Activated CD8-positive, alpha-beta memory T cell treated with anti-CD3 and anti-CD28 coated beads for 48 hours (primary cell): ENCODE results near the gene TRIO.
"Not testable (repeated sequence)": the region's sequence is repeated elsewhere in the genome, so short reads cannot be mapped to it uniquely, and the experiment has no call there.

Source experiments
- DNase-seq, 3 experiments: peaks; one replicate each; pipeline ENCODE4 v3.0.0-alpha.2; 2020; ENCODE audit warnings: low read depth in 2 of 3, low spot score in 2 of 3

Gene TRIO

DNA sequence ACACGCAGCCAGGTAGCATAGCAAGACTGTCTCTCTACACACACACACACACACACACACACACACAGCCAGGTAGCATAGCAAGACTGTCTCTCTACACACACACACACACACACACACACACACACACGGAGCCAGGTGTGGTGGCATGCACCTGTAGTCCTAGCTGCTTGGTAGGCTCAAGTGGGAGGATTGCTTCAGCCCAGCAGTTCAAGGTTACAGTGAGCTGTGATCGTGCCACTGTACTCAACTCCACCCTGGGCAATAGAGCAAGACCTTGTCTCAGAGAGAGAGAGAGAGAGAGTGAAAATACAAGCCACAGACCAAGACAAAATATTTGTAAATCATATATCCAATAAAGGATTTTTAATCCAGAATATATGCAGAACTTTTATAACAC, 64.3 kb downstream of the TRIO start:
- not testable (repeated sequence) for DNase-seq

- DNase-seq: no peak
Measured at GRCh38 chr5:14208071-14209021, 65.2 kb downstream of the TRIO start.

DNA sequence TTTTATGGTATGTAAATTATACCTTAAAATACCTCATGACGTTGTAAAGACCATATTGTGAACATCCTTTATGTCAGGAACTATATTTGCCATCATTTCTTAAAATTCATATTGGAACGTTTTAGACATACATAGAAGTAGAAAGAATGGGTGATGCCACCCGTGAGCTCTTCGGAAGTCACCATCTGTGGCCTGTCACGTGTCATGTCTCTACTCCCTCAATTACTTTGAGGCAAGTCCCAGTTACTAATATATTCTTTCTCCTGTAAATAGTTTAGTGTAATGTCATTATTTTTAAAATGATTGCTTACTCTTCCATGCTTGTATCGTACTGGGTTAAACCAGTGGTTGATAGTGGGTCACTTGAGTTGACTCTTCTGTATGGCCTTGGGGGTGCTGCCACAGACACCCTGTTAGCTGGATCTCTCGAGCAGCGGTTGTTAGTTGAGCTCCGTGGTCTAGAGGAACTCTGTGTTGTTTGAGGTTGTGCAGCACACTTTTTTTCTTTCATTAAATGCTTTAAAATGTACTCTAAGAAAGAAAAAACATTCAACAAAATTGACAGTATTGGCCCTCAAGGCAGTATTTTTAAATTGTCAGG, 66.2 kb downstream of the TRIO start:
- no peak for DNase-seq

GRCh38 chr5:14209836-14210235, 66.7 kb downstream of the TRIO start:
- DNase-seq: no peak

DNA sequence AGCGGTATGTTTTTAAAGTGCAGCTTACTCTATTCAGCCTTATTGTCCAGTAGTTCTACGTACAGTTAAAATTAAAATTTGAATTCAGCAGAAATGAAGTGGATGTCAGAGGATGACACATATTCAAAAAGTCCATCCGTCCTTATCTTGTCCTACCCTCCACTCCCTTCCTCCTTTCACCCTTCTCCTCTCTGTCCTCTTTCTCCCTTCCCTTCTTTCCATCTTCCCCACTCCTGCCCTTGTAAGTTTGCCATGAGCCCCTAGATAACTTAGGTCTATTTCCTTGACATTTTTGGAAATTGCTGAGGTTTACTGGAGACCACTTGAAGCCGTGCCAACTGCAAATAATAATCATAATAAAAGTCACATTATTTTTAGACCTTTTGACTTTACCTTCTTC, 67.6 kb downstream of the TRIO start:
- no peak for DNase-seq

- DNase-seq: no peak
Measured at GRCh38 chr5:14211818-14212803, 69.0 kb downstream of the TRIO start.

DNA sequence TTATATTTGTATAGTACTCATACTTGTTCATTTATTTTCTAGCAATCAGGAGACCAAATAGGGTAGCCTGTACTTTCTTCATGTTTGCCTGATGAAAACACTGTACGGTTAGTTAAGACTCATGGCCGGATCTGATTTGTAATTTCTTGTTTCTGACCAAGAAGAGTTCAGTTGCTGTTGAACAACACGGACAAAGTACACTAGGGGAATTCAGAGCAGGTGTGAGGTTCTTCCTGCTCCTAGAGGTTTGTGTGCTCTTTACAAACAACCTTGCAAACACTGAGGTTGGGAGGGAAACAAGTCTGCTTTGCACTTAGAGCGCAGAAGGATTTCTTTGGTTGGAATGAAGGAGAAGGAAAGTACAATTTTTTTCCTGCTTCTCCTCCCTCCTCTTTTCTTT, 69.7 kb downstream of the TRIO start:
- DNase-seq: no peak

- no peak for DNase-seq
Measured at GRCh38 chr5:14213253-14213652, 70.1 kb downstream of the TRIO start.

GRCh38 chr5:14213813-14214585, 70.9 kb downstream of the TRIO start:
- no peak for DNase-seq

GRCh38 chr5:14215901-14216300, 72.8 kb downstream of the TRIO start:
- no peak for DNase-seq

GRCh38 chr5:14216372-14216771, 73.2 kb downstream of the TRIO start:
- no peak for DNase-seq

- no peak for DNase-seq
Measured at GRCh38 chr5:14216902-14217301, 73.8 kb downstream of the TRIO start.

- no peak for DNase-seq
Measured at GRCh38 chr5:14217587-14217986, 74.4 kb downstream of the TRIO start.

- no peak for DNase-seq
Measured at GRCh38 chr5:14218011-14218410, 74.9 kb downstream of the TRIO start.

DNA sequence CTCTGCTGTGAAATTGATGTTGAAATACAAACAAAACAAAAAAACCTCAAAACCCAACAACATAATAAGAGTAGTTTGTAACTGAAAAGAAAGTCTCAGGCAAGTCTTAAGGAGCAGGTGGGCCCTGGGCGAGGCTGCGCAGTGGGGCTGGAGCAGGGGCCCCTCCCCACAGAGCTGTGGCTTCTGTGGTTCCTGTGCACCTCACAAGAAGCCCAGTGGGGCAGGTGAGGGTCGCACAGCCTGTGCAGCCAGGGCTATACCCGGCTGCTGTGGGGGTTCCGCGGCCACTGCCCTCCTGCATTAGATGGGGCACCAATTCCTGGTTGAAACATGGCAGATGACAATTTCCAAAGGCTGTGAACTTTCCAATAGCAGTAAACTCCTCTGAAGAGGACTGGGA, 75.3 kb downstream of the TRIO start:
- DNase-seq: no peak

DNA sequence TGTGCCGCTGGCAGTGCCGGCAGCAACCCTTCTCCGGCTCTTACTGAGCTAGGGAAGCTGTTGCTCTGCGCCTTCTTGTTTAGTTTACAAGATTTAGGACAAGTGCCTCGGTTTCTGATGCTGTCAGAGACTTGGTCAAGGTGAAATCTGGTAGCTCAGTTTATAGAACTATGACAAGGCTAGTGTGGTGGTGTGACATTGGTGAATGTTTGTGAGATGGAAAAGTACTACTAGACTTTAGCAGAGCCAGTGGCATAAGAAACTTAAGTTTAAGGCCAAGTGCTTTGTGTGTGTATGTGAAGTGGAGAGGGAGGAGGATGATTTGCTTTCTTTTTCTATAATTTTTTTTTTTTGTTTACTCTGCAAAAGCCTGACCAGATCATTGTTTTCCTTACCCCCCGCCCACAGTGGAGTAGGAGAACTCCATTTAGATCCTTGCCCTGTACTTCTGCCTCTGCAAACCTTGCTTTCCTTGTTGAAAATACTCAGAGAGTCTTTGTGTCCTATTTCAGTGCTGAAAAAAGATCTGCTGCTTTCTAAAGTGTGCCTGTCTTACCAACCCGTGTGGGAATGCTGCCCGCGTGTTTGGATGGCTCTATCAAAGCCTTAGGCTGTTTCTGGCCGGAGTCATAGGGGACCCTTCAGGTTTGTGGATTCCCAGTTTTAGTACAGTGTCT, 75.9 kb downstream of the TRIO start:
- DNase-seq: no peak

DNA sequence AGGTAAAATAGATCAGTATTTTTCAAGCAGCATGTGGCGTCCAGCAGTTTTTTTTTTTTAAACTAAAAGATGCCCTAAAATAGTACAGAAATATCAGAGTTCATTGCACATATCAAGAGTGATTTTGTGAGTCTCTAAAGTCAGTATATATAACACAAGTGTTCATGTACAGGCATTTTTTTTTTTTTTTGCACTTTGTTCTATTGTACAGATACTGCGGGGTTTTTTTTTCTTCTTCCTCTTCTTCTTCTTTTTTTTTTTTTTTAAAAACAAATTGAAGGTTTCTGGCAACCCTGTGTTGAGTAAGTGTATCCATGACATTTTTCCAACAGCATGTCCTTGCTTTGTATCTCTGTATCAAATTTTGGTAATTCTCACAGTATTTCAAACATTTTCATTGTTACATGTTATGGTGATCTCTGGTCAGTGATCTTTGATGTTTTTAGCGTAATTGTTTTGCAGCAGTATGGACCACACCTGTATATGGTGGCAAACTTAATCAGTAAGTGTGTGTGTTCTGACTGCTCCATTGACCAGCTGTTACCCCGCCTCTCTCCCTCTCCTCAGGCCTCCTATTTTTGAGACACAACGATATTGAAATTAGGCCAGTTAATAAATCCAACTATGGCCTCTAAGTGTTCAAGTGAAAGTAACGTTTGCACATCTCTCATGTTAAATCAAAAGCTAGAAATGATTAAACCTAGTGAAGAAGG, 76.8 kb downstream of the TRIO start:
- no peak for DNase-seq

GRCh38 chr5:14220642-14221041, 77.5 kb downstream of the TRIO start:
- DNase-seq: no peak

DNA sequence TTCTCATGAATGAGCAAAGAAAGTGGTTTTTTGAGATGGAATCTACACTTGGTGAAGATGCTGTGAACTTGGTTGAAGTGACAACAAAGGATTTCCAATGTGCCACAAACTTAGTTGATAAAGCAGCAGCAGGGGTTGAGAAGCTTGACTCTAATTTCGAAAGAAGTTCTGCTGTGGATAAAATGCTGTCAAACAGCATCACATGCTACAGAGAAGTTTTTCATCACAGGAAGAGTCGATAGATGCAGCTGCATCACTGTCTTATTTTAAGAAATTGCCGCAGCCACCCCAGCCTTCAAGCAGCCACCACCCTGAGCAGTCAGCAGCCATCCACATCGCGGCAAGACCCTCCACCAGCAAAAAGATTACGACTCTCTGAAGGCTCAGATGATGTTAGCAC, 78.6 kb downstream of the TRIO start:
- no peak for DNase-seq
